ENCODE data around the gene LIX1L.

Gene LIX1L

DNA sequence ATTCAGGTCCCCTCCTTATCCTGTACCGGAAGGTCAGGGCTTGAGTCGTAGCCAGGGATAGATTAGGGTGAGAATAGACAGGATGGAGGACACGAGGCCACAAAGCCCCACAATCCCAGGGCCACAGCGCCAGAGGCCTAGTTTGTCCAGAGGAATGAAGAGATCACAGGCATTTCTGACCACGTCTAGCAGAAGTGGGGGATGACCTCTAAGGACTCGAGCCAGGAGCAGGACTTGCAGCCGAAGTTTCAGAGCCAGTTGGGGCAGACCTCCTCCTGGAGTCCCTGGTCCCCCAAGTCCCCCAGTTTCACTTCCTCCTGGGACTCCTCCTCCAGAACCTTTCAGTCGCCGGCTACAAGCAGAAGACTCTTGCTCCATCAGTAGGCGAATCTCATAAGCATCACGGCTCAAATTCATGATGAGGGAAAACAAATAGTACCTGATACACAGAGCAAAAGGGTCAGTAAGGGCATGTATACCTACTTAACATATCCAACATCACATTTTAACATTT lies 45.6 kb downstream of the LIX1L start:
- Histone ChIP-seq H3K9ac (ENCODE audit: insufficient read length) (no peak overlapping the region), H3K4me3 (no peak overlapping the region), H3K36me3 (ENCODE audit: insufficient read depth, low read length) (no peaks in the 10 kb centered on the region; the same call in 1 of the 2 replicates), H3K27ac (no peak overlapping the region), H3K9me3 (ENCODE audit: low read depth, low read length) (no peaks in the 10 kb centered on the region)
- TF ChIP-seq EZH2 (IDR thresholded peaks at IDR 0.05): no peak
- TF ChIP-seq FOXP2 (optimal IDR thresholded peaks at IDR 0.05; ENCODE audit: control extremely low read depth, extremely low read length, insufficient read depth): no peak
- TF ChIP-seq POLR2AphosphoS5 (IDR thresholded peaks at IDR 0.05; ENCODE audit: borderline replicate concordance, low read depth, low read length): no peak
- DNase-seq (ENCODE audit: low read depth, low spot score): no peak

DNA sequence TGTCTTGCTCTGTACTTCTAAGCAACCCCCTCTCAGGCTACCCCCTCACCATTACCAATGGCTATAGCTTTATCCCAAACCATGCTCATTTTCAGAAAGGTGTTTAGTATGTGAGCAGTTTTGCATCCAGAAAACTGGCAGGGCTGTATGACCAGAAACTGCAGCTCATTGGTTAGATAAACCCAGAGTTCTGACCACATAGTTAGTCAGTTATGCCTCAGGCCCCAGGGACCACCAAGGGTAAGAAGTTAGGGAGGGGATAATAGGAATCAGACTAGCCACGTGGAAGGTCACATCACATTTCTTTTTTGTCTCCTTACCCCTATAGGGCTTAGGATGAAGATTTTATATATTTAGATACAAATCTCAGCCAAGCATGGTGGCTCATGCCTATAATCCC lies 49.2 kb downstream of the LIX1L start:
- no peak for DNase-seq (ENCODE audit: low read depth, low spot score)
- no peak overlapping the region for H3K27ac ChIP-seq

DNA sequence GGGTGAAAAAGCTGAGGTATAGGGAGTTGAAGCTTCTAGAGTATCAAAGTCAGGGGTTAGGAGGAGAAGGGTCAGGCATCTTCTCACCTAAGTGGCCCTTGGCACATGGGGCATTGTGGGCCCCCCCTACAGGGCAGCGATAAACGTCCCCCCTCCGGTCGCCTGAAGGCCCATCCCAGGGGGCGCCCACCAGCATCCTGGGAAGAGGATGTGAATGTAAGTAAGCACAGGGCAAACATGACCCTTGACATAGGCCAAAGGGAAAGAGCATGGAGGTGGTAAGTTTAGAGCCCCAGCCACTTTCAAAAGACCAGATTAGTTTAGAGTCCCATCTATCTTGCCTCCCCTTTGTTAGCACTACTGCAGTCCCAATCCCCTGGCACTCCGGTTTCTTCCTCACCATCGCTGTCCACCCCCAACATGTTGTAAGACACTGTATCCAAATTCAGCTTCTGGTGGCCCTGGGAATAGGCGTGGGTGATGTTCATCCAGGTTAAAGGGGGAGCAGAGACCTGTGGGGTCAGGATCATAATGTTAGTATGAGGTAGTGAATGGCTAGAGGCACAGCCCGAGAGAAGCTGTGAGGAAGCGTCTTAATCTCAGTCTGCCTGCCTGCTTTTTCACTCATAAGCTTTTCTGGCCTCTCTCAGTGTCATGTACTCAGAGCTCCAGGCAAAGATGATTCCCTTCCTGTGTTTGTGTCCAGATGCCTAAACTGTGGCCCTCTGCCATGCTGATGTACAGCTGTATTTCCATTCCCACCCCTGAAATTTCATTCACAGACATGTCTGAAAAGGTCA lies 50.7 kb downstream of the LIX1L start:
- H3K4me3 ChIP-seq: no peak overlapping the region
- no peaks in the 10 kb centered on the region for H3K9me3 ChIP-seq (ENCODE audit: low read depth, low read length)
- DNase-seq (ENCODE audit: low read depth, low spot score): no peak
- no peak overlapping the region for H3K9ac ChIP-seq (ENCODE audit: insufficient read length)
- no peak for TF ChIP-seq POLR2AphosphoS5 (IDR thresholded peaks at IDR 0.05; ENCODE audit: borderline replicate concordance, low read depth, low read length)
- no peak for TF ChIP-seq EZH2 (IDR thresholded peaks at IDR 0.05)
- TF ChIP-seq FOXP2 (optimal IDR thresholded peaks at IDR 0.05; ENCODE audit: control extremely low read depth, extremely low read length, insufficient read depth): no peak
- H3K27ac ChIP-seq: no peak overlapping the region
- H3K36me3 ChIP-seq (ENCODE audit: insufficient read depth, low read length): no peaks in the 10 kb centered on the region; the same call in 1 of the 2 replicates

More for the DNA sequence above, 49.2 kb downstream of the LIX1L start:
- TF ChIP-seq POLR2AphosphoS5 (IDR thresholded peaks at IDR 0.05; ENCODE audit: borderline replicate concordance, low read depth, low read length) (no peak), FOXP2 (optimal IDR thresholded peaks at IDR 0.05; ENCODE audit: control extremely low read depth, extremely low read length, insufficient read depth) (no peak), EZH2 (IDR thresholded peaks at IDR 0.05) (no peak)
- H3K9me3 ChIP-seq (ENCODE audit: low read depth, low read length): no peaks in the 10 kb centered on the region
- H3K36me3 ChIP-seq (ENCODE audit: insufficient read depth, low read length): no peaks in the 10 kb centered on the region; the same call in 1 of the 2 replicates
- no peak overlapping the region for H3K4me3 ChIP-seq
- no peak overlapping the region for H3K9ac ChIP-seq (ENCODE audit: insufficient read length)

DNA sequence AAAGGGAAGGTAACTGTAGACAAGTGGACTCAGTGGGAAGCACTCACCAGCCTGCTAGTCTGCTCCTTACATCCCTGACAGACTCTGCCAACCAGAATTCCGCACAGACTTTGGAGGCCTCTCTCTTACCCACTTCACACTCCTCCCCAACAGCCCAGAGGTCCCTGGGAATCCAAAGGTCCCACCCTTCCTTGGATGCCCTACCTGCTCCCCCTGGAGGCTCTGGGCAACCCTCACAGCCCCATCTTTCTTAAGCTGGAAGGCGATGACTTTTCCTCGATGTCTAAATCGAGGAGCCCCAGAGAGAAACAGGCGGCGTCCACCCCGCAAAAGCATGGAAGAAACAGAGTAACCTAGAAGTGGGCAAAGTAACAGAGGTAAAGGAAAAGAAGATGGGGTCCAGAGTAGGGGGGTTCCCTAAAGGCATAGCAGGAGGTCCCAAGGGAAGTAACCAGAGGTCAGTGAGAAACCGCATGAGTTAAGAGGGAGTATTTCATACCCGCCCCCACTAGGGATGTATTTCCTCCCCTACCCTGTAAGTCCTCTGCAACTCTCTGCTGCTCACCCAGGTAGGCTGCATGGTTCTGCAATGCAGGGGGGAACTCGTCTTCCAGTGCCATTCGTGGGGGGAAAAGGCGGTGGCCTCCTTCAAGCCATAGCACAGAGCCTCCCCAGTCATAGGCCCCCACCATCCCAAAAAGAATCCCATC lies 56.4 kb downstream of the LIX1L start:
- H3K9me3 ChIP-seq (ENCODE audit: low read depth, low read length): no peaks in the 10 kb centered on the region
- TF ChIP-seq EZH2 (IDR thresholded peaks at IDR 0.05): no peak
- TF ChIP-seq POLR2AphosphoS5 (IDR thresholded peaks at IDR 0.05; ENCODE audit: borderline replicate concordance, low read depth, low read length): no peak
- no peak for TF ChIP-seq FOXP2 (optimal IDR thresholded peaks at IDR 0.05; ENCODE audit: control extremely low read depth, extremely low read length, insufficient read depth)
- H3K36me3 ChIP-seq (ENCODE audit: insufficient read depth, low read length): no peaks in the 10 kb centered on the region
- no peak overlapping the region for H3K4me3 ChIP-seq
- no peak overlapping the region for H3K27ac ChIP-seq
- no peak for DNase-seq (ENCODE audit: low read depth, low spot score)
- H3K9ac ChIP-seq (ENCODE audit: insufficient read length): no peak overlapping the region

DNA sequence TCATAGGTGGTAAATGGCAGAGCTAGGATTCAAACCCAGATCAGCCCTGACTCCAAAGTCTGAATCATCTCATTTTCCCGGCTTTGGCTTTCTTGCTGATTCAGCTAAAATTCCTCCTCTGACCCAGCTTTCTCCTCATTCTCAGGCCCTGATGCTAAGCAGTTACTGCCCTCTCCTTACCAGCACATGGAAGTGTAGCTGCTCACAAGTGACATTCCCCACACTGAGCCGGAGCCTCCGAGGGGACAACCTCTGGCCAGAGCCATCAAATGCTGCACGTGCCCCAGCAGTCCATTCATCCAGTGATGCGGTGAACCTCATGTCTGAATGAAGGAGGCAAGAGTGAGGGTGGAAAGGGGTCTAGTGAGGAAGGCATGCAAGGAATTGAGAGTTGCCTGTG lies 59.1 kb downstream of the LIX1L start:
- TF ChIP-seq POLR2AphosphoS5 (IDR thresholded peaks at IDR 0.05; ENCODE audit: borderline replicate concordance, low read depth, low read length): no peak
- no peak for TF ChIP-seq FOXP2 (optimal IDR thresholded peaks at IDR 0.05; ENCODE audit: control extremely low read depth, extremely low read length, insufficient read depth)
- TF ChIP-seq EZH2 (IDR thresholded peaks at IDR 0.05): no peak
- no peak for DNase-seq (ENCODE audit: low read depth, low spot score)
- no peaks in the 10 kb centered on the region for H3K9me3 ChIP-seq (ENCODE audit: low read depth, low read length)
- H3K36me3 ChIP-seq (ENCODE audit: insufficient read depth, low read length): no peaks in the 10 kb centered on the region
- H3K9ac ChIP-seq (ENCODE audit: insufficient read length): no peak overlapping the region
- no peak overlapping the region for H3K4me3 ChIP-seq
- no peak overlapping the region for H3K27ac ChIP-seq

DNA sequence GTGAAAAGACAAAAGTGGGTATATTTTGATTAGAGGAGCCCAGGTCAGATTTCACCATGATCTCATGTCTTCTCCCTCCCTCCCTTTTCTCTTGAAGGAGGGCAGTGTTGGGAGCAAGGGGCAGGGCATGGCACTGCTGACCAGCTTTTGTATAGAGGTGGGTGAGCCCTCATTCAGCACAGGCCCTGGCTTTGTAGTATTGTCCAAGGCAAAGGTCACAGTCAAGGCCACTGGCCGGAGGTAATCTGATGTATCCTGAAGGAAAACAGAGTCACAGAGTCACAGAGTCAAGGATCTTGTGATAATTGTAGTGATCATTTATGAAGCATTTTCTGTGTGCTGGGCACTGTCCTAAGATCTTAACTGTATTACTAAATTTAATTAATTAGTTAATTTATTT lies 59.8 kb downstream of the LIX1L start:
- H3K36me3 ChIP-seq (ENCODE audit: insufficient read depth, low read length): no peaks in the 10 kb centered on the region
- H3K9me3 ChIP-seq (ENCODE audit: low read depth, low read length): no peaks in the 10 kb centered on the region
- DNase-seq (ENCODE audit: low read depth, low spot score): no peak
- no peak overlapping the region for H3K27ac ChIP-seq
- H3K9ac ChIP-seq (ENCODE audit: insufficient read length): no peak overlapping the region
- no peak overlapping the region for H3K4me3 ChIP-seq
- no peak for TF ChIP-seq FOXP2 (optimal IDR thresholded peaks at IDR 0.05; ENCODE audit: control extremely low read depth, extremely low read length, insufficient read depth)
- no peak for TF ChIP-seq EZH2 (IDR thresholded peaks at IDR 0.05)
- no peak for TF ChIP-seq POLR2AphosphoS5 (IDR thresholded peaks at IDR 0.05; ENCODE audit: borderline replicate concordance, low read depth, low read length)

DNA sequence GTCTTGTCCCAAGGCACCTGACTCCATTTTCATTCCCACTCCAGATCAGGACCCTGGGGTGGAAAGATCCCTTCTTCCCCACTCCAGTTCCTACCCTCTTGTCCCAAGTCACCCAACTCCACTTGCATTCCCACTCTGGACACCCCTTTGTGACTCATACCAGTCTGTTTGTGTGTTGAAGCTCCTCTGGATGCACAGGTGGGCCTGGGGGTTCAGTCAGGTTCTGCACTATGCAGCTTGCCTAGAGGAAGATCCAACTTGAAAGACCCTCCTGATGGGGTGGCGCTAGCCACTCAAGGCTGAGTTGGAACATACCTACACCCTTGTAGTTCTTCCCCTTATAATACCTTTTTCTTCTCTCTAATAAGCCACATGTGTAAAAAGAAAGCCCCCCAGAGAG lies 62.3 kb downstream of the LIX1L start:
- Histone ChIP-seq H3K9ac (ENCODE audit: insufficient read length) (no peak overlapping the region), H3K27ac (no peak overlapping the region), H3K36me3 (ENCODE audit: insufficient read depth, low read length) (no peaks in the 10 kb centered on the region), H3K4me3 (no peak overlapping the region), H3K9me3 (ENCODE audit: low read depth, low read length) (no peaks in the 10 kb centered on the region)
- TF ChIP-seq POLR2AphosphoS5 (IDR thresholded peaks at IDR 0.05; ENCODE audit: borderline replicate concordance, low read depth, low read length) (no peak), FOXP2 (optimal IDR thresholded peaks at IDR 0.05; ENCODE audit: control extremely low read depth, extremely low read length, insufficient read depth) (no peak), EZH2 (IDR thresholded peaks at IDR 0.05) (no peak)
- no peak for DNase-seq (ENCODE audit: low read depth, low spot score)

DNA sequence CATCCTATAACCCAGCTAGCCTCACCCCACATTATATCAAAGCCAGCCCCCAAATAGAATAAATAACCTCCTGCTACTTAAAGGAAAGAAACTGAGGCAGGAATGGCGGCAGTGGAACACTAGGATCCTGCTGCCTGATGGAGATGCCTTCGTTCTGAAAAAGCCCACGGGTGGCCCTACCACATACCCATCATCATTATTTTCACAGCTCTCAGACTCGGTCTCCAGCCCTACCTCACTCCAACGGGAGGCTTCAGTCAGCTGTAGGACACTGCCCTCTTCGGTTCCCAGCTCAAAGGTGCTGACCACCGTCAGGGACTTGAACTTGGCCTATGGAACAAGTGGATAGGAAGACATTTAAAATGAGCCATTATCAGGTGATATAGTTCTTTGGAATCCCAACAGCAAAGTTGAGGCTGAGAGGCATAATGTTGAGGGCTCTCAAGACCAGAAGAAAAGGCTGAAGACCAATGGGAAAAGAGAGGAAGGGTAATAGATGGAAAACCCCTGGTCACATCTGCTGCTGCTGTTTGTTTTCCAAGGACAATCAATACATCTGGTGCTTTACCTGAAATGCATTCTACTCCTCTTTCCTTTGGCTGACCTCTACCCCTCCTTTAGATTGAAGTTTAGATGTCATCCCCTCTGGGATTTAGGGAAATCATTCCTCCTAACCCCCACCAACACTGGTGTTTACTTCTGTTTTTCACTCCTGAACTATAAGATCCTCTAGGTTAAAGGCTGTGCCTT lies 64.3 kb downstream of the LIX1L start:
- no peaks in the 10 kb centered on the region for H3K9me3 ChIP-seq (ENCODE audit: low read depth, low read length)
- no peak overlapping the region for H3K9ac ChIP-seq (ENCODE audit: insufficient read length)
- no peak for DNase-seq (ENCODE audit: low read depth, low spot score)
- H3K27ac ChIP-seq: no peak overlapping the region
- H3K36me3 ChIP-seq (ENCODE audit: insufficient read depth, low read length): no peaks in the 10 kb centered on the region
- TF ChIP-seq EZH2 (IDR thresholded peaks at IDR 0.05) (no peak), FOXP2 (optimal IDR thresholded peaks at IDR 0.05; ENCODE audit: control extremely low read depth, extremely low read length, insufficient read depth) (no peak), POLR2AphosphoS5 (IDR thresholded peaks at IDR 0.05; ENCODE audit: borderline replicate concordance, low read depth, low read length) (no peak)
- no peak overlapping the region for H3K4me3 ChIP-seq

Measured in SK-N-MC (cell line).